GM12892 (cell line): ENCODE results near the gene FBN1.

Experiments used
- POLR2A ChIP-seq: IDR thresholded peaks from 2 replicates; pipeline ENCODE4 v1.6.1; 2011; ENCODE audit warnings: low read depth, low read length, control low read depth
- POLR2AphosphoS5 ChIP-seq: IDR thresholded peaks from 2 replicates; pipeline ENCODE4 v1.6.1; 2011; ENCODE audit warnings: low read depth, low read length, control low read depth
- TAF1 ChIP-seq: IDR thresholded peaks from 2 replicates; pipeline ENCODE4 v1.6.1; 2011; ENCODE audit warnings: low read depth, mild to moderate bottlenecking, control low read depth, low read length, borderline replicate concordance

- TF ChIP-seq TAF1: no peak
- TF ChIP-seq POLR2A: no peak
- TF ChIP-seq POLR2AphosphoS5: no peak
These were observed 104.8 kb downstream of the FBN1 start for GRCh38 chr15:48540756-48541155.
